ENCODE measurements around the gene TUBG1.

DNA sequence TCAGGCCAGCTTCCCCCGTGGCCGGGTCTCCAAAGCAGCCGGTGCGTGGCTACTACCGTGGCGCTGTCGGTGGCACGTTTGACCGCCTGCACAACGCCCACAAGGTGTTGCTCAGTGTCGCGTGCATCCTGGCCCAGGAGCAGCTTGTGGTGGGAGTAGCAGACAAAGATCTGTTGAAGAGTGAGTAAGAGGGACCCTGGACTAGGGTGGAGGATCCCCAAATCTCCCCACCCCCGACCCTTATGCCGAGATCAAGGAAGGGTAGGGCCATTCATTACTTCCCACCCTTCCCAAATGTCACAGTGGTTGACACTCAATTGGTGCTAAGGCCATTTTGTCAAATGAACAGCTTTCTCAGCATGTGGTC, 46.4 kb upstream of the TUBG1 start:
- TF ChIP-seq POLR2A (IDR thresholded peaks at IDR 0.05), result no peak
- no peak for TF ChIP-seq EP300 (IDR thresholded peaks at IDR 0.05)
- TF ChIP-seq, protein P1, sequence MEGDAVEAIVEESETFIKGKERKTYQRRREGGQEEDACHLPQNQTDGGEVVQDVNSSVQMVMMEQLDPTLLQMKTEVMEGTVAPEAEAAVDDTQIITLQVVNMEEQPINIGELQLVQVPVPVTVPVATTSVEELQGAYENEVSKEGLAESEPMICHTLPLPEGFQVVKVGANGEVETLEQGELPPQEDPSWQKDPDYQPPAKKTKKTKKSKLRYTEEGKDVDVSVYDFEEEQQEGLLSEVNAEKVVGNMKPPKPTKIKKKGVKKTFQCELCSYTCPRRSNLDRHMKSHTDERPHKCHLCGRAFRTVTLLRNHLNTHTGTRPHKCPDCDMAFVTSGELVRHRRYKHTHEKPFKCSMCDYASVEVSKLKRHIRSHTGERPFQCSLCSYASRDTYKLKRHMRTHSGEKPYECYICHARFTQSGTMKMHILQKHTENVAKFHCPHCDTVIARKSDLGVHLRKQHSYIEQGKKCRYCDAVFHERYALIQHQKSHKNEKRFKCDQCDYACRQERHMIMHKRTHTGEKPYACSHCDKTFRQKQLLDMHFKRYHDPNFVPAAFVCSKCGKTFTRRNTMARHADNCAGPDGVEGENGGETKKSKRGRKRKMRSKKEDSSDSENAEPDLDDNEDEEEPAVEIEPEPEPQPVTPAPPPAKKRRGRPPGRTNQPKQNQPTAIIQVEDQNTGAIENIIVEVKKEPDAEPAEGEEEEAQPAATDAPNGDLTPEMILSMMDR (IDR thresholded peaks at IDR 0.05), result no peak
- no peak for TF ChIP-seq POLR2AphosphoS5 (IDR thresholded peaks at IDR 0.05)
